WTC11 (cell line): Measurements from ENCODE around the gene STK32C. TPM values are rescaled to one million over a fixed set of nuclear protein-coding genes. Genes with fewer than 3 reads are reported as not detected.

ENCODE experiments used
- ATAC-seq: fragments of 200-7000 bp; cut with Tn5 transposase; 2 replicates; pipeline ENCODE4 v1.10.0; 2021; ENCODE audit warnings: mild to moderate bottlenecking, moderate library complexity
- CTCF ChIA-PET: fragments of 300-600 bp; sonication (Branson Sonifier 250); formaldehyde crosslinking; loops from one replicate; lab custom pipeline; 2021; ENCODE audit warnings: antibody characterized with exemption; lab: Charles Lee
- POLR2A ChIA-PET: fragments of 350-600 bp; sonication (Branson Sonifier 250); formaldehyde crosslinking; loops from one replicate; lab custom pipeline; 2021; ENCODE audit warnings: antibody characterized with exemption; lab: Charles Lee
- DNase-seq: peaks from one replicate; pipeline ENCODE4 v3.0.0; 2021; ENCODE audit warnings: low spot score
- H3K27ac Mint-ChIP-seq: 2 replicates; pipeline ENCODE4 v1.8.0; 2021; ENCODE audit warnings: mixed read lengths
- H3K27me3 Mint-ChIP-seq: 2 replicates; pipeline ENCODE4 v1.8.0; 2021; ENCODE audit warnings: low read depth, mild to moderate bottlenecking, moderate library complexity, mixed read lengths
- H3K36me3 Mint-ChIP-seq: 2 replicates; pipeline ENCODE4 v1.8.0; 2021; ENCODE audit warnings: mixed read lengths
- H3K4me1 Mint-ChIP-seq: 2 replicates; pipeline ENCODE4 v1.8.0; 2022; ENCODE audit warnings: mixed read lengths
- H3K4me3 Mint-ChIP-seq: 2 replicates; pipeline ENCODE4 v1.8.0; 2021; ENCODE audit warnings: mild to moderate bottlenecking, moderate library complexity, mixed read lengths
- H3K9me3 Mint-ChIP-seq: 2 replicates; pipeline ENCODE4 v1.8.0; 2021; ENCODE audit warnings: mixed read lengths
- E2F1 ChIP-seq: sonication (generic); formaldehyde crosslinking; IDR thresholded peaks from 2 replicates; pipeline ENCODE4 v1.8.0; 2022; ENCODE audit warnings: mild to moderate bottlenecking, missing genetic modification reagents
- ELF4 ChIP-seq: sonication (generic); formaldehyde crosslinking; IDR thresholded peaks from 2 replicates; pipeline ENCODE4 v1.8.1; 2022; ENCODE audit warnings: low read depth, mild to moderate bottlenecking, moderate library complexity, missing genetic modification reagents
- EMX1 ChIP-seq: fragments of 250-450 bp; sonication (Bioruptor Pico); IDR thresholded peaks from 2 replicates; pipeline ENCODE4 v1.8.0; 2021; ENCODE audit warnings: mild to moderate bottlenecking
- ETV6 ChIP-seq: sonication (generic); formaldehyde crosslinking; IDR thresholded peaks from 2 replicates; pipeline ENCODE4 v1.8.1; 2022; ENCODE audit warnings: mild to moderate bottlenecking, missing genetic modification reagents
- FOXK1 ChIP-seq: sonication (generic); formaldehyde crosslinking; IDR thresholded peaks from 2 replicates; pipeline ENCODE4 v1.8.0; 2022; ENCODE audit warnings: mild to moderate bottlenecking, moderate library complexity, missing genetic modification reagents
- HMGXB4 ChIP-seq: sonication (generic); formaldehyde crosslinking; IDR thresholded peaks from 2 replicates; pipeline ENCODE4 v1.8.1; 2023; ENCODE audit warnings: mild to moderate bottlenecking, moderate library complexity, missing genetic modification reagents
- IRF1 ChIP-seq: sonication (generic); formaldehyde crosslinking; IDR thresholded peaks from 2 replicates; pipeline ENCODE4 v1.8.0; 2023; ENCODE audit warnings: missing genetic modification reagents
- IRF2 ChIP-seq: sonication (generic); formaldehyde crosslinking; IDR thresholded peaks from 2 replicates; pipeline ENCODE4 v1.8.0; 2022; ENCODE audit warnings: low read depth, missing genetic modification reagents, borderline replicate concordance
- NFATC4 ChIP-seq: fragments of 250-450 bp; sonication (Bioruptor Pico); IDR thresholded peaks from 2 replicates; pipeline ENCODE4 v1.9.0; 2021; ENCODE audit warnings: mild to moderate bottlenecking
- NFYB ChIP-seq: sonication (generic); formaldehyde crosslinking; conservative IDR thresholded peaks from 2 replicates; pipeline ENCODE4 v1.8.0; 2022; ENCODE audit warnings: low read depth, missing genetic modification reagents
- OVOL2 ChIP-seq: fragments of 250-450 bp; sonication (Bioruptor Pico); IDR thresholded peaks from 2 replicates; pipeline ENCODE4 v1.9.0; 2021; ENCODE audit warnings: mild to moderate bottlenecking, borderline replicate concordance
- SP1 ChIP-seq: sonication (generic); formaldehyde crosslinking; conservative IDR thresholded peaks from 2 replicates; pipeline ENCODE4 v1.8.1; 2022; ENCODE audit warnings: missing genetic modification reagents
- USF2 ChIP-seq: sonication (generic); formaldehyde crosslinking; IDR thresholded peaks from 2 replicates; pipeline ENCODE4 v1.8.1; 2023; ENCODE audit warnings: mild to moderate bottlenecking, missing genetic modification reagents, moderate library complexity
- ZBTB21 ChIP-seq: sonication (generic); formaldehyde crosslinking; IDR thresholded peaks from 2 replicates; pipeline ENCODE4 v1.8.1; 2023; ENCODE audit warnings: mild to moderate bottlenecking, missing genetic modification reagents, borderline replicate concordance
- ZBTB43 ChIP-seq: sonication (generic); formaldehyde crosslinking; IDR thresholded peaks from 2 replicates; pipeline ENCODE4 v1.8.1; 2023; ENCODE audit warnings: mild to moderate bottlenecking, missing genetic modification reagents
- ZNF671 ChIP-seq: fragments of 250-450 bp; sonication (Bioruptor Pico); IDR thresholded peaks from 2 replicates; pipeline ENCODE4 v1.8.0; 2021; ENCODE audit warnings: mild to moderate bottlenecking
- total RNA-seq: library from RNA; stranded (reverse); gene quantifications from 3 replicates; pipeline ENCODE4 v1.2.3, GENCODE V29; 2021

Gene STK32C
- total RNA-seq, 1 experiment from 2014 or later = 20.7 TPM

GRCh38 chr10:132203256-132204077, 104.3 kb downstream of the STK32C start:
- DNase-seq (no peak), ATAC-seq (no peak)
- H3K27ac Mint-ChIP-seq = peak overlapping the region; percentile 41; the same call in 1 of the 2 replicates
- no peak overlapping the region for H3K4me3 Mint-ChIP-seq
- H3K4me1 Mint-ChIP-seq = no peaks in the 10 kb centered on the region
- ChIA-PET POLR2A (no interaction called here), CTCF (no interaction called here)
- H3K27me3 Mint-ChIP-seq = no peaks in the 10 kb centered on the region
- no peaks in the 10 kb centered on the region for H3K36me3 Mint-ChIP-seq
- H3K9me3 Mint-ChIP-seq = no peaks in the 10 kb centered on the region
- no peak for TF ChIP-seq NFATC4 (CRISPR knock-in tag)
- TF ChIP-seq OVOL2 (CRISPR knock-in tag) = no peak
- no peak for TF ChIP-seq ZNF671
- TF ChIP-seq ETV6 = no peak
- TF ChIP-seq SP1 (CRISPR knock-in tag) = no peak
- no peak for TF ChIP-seq IRF1 (CRISPR knock-in tag)
- no peak for TF ChIP-seq E2F1 (CRISPR knock-in tag)

- POLR2A ChIA-PET = no interaction called here
- H3K27ac Mint-ChIP-seq = no peak overlapping the region
- ATAC-seq = no peak
- no peaks in the 10 kb centered on the region for H3K27me3 Mint-ChIP-seq
- H3K4me1 Mint-ChIP-seq = no peaks in the 10 kb centered on the region
- H3K9me3 Mint-ChIP-seq = no peaks in the 10 kb centered on the region
- no peak for DNase-seq
- H3K36me3 Mint-ChIP-seq = no peaks in the 10 kb centered on the region
- no peak overlapping the region for H3K4me3 Mint-ChIP-seq
- TF ChIP-seq ZBTB21 (CRISPR knock-in tag) (no peak), IRF2 (CRISPR knock-in tag) (no peak), ELF4 (CRISPR knock-in tag) (no peak), USF2 (no peak), NFYB (CRISPR knock-in tag) (no peak), FOXK1 (CRISPR knock-in tag) (no peak), ZBTB43 (CRISPR knock-in tag) (no peak), HMGXB4 (no peak), EMX1 (CRISPR knock-in tag) (no peak)
- CTCF ChIA-PET = no interaction called here
These were observed 105.4 kb downstream of the STK32C start for GRCh38 chr10:132202070-132202970.
